HCT116 (cell line): ENCODE data around the gene TEAD2.

Experiments used
- FOSL1 ChIP-seq: IDR thresholded peaks from 2 replicates; pipeline ENCODE4 v1.6.1; 2012; ENCODE audit warnings: low read depth
- ZNF274 ChIP-seq: fragments of 200-500 bp; sonication (Bioruptor generic); IDR thresholded peaks from 2 replicates; pipeline ENCODE4 v1.6.1; 2014; ENCODE audit warnings: mild to moderate bottlenecking, low read depth, low read length, inconsistent platforms
- TF ChIP-seq, protein P1 (sequence below): IDR thresholded peaks from 2 replicates; pipeline ENCODE4 v1.6.1; 2012
- TF ChIP-seq, protein P2 (sequence below), 3 experiments: fragments of 200-600 bp in 1 of 3; sonication (generic) in 1 of 3; IDR thresholded peaks in 2 of 3; conservative IDR thresholded peaks in 1 of 3; 2 replicates each; pipeline ENCODE4 v1.5.1; 2012 to 2017; ENCODE audit warnings: low read depth in 2 of 3, low read length in 2 of 3, antibody characterized with exemption in 1 of 3, borderline replicate concordance in 1 of 3, control low read depth in 1 of 3, mild to moderate bottlenecking in 1 of 3, mixed read lengths in 1 of 3, mixed run types in 1 of 3, moderate library complexity in 1 of 3; ENCODE audit not compliant: insufficient read depth in 1 of 3
- TF ChIP-seq, protein P3 (sequence below): IDR thresholded peaks from 2 replicates; pipeline ENCODE4 v1.6.1; 2012; ENCODE audit warnings: low read depth

DNA sequence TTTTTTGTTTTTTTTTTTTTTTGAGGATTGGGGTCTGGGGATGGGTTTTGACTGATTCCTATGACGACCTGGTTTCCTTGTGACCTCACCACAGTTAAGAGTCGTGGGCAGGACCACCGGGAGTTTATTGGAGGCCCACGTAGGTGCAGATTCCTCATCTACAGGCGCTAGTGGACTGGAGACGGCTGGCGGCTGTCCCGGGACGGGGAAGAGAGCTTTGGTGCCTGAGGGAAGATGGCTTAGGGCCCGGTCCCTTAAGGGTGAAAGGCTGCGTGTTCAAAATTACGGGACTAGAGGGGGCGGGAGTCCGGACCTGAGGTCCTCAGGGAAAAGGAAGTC, 682 bp upstream of the TEAD2 start:
- TF ChIP-seq, protein P1, sequence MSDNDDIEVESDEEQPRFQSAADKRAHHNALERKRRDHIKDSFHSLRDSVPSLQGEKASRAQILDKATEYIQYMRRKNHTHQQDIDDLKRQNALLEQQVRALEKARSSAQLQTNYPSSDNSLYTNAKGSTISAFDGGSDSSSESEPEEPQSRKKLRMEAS, result no peak
- TF ChIP-seq, protein P2, sequence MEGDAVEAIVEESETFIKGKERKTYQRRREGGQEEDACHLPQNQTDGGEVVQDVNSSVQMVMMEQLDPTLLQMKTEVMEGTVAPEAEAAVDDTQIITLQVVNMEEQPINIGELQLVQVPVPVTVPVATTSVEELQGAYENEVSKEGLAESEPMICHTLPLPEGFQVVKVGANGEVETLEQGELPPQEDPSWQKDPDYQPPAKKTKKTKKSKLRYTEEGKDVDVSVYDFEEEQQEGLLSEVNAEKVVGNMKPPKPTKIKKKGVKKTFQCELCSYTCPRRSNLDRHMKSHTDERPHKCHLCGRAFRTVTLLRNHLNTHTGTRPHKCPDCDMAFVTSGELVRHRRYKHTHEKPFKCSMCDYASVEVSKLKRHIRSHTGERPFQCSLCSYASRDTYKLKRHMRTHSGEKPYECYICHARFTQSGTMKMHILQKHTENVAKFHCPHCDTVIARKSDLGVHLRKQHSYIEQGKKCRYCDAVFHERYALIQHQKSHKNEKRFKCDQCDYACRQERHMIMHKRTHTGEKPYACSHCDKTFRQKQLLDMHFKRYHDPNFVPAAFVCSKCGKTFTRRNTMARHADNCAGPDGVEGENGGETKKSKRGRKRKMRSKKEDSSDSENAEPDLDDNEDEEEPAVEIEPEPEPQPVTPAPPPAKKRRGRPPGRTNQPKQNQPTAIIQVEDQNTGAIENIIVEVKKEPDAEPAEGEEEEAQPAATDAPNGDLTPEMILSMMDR (IDR thresholded peaks at IDR 0.05 in 2 of 3, conservative IDR thresholded peaks at IDR 0.05 in 1 of 3; ENCODE audit: borderline replicate concordance in 1 of 3, insufficient read depth in 1 of 3, low read depth in 2 of 3, low read length in 2 of 3), result no peak
- TF ChIP-seq, protein P3, sequence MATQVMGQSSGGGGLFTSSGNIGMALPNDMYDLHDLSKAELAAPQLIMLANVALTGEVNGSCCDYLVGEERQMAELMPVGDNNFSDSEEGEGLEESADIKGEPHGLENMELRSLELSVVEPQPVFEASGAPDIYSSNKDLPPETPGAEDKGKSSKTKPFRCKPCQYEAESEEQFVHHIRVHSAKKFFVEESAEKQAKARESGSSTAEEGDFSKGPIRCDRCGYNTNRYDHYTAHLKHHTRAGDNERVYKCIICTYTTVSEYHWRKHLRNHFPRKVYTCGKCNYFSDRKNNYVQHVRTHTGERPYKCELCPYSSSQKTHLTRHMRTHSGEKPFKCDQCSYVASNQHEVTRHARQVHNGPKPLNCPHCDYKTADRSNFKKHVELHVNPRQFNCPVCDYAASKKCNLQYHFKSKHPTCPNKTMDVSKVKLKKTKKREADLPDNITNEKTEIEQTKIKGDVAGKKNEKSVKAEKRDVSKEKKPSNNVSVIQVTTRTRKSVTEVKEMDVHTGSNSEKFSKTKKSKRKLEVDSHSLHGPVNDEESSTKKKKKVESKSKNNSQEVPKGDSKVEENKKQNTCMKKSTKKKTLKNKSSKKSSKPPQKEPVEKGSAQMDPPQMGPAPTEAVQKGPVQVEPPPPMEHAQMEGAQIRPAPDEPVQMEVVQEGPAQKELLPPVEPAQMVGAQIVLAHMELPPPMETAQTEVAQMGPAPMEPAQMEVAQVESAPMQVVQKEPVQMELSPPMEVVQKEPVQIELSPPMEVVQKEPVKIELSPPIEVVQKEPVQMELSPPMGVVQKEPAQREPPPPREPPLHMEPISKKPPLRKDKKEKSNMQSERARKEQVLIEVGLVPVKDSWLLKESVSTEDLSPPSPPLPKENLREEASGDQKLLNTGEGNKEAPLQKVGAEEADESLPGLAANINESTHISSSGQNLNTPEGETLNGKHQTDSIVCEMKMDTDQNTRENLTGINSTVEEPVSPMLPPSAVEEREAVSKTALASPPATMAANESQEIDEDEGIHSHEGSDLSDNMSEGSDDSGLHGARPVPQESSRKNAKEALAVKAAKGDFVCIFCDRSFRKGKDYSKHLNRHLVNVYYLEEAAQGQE, result no peak
- no peak for TF ChIP-seq ZNF274
- TF ChIP-seq FOSL1, result no peak
